Measurements from ENCODE around the gene TBC1D1.
A peak's percentile ranks its signal among the peaks of the same experiment; 100 is the strongest.

The TBC1D1 gene

GRCh38 chr4:37885496-37885895 lies 5.4 kb upstream of the TBC1D1 start:
- no peak for DNase-seq (ENCODE audit: low read depth in 2 of 2)

DNA sequence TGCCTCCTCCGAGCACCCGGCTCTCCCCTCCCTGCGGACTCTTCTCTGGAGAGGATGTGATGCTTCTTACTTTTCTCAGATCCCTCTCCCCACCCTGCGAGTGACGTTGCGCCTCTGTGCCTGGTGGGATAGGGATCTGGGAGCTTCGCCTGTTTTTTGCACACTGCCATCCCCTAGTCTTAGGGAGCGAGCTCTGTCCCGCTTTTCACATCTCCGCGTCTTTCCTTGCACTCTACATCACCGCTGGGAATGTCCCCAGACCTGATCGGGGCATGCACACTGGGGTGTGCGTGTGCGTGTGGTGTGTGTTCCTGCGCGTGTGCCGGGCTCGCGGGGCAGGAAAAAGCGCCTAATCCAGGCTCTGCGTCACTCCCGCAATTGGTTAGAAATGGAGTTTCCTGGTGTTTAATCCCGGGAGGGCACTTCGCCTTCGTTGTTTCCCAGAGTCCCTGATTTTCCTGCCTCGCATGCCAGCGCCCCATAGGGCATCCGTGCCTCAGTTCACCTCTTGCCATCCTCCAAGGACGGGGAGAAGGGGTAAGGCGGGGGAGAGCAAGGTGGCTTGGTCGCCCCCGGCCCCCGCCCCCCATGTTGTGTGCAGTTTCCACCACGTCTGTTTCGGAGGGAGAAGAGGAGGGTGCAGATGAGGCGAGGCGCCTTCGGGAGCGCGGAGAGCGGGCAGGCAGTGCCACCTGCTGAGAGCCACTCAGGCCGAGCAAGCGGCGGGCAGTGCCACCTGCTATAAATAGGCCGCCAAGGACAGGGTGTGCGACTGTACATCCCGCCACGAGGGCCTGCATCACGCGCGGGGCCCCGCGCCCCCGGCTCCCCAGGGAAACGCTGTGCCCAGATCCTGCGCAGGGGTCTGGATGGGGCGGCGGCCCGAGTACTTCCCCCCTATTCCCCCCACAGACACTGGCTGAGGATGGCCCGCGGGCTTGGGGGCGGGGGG lies 759 bp upstream of the TBC1D1 start:
- peak in 1 of 2 donors; percentile 23 for DNase-seq (ENCODE audit: low read depth in 2 of 2)

DNA sequence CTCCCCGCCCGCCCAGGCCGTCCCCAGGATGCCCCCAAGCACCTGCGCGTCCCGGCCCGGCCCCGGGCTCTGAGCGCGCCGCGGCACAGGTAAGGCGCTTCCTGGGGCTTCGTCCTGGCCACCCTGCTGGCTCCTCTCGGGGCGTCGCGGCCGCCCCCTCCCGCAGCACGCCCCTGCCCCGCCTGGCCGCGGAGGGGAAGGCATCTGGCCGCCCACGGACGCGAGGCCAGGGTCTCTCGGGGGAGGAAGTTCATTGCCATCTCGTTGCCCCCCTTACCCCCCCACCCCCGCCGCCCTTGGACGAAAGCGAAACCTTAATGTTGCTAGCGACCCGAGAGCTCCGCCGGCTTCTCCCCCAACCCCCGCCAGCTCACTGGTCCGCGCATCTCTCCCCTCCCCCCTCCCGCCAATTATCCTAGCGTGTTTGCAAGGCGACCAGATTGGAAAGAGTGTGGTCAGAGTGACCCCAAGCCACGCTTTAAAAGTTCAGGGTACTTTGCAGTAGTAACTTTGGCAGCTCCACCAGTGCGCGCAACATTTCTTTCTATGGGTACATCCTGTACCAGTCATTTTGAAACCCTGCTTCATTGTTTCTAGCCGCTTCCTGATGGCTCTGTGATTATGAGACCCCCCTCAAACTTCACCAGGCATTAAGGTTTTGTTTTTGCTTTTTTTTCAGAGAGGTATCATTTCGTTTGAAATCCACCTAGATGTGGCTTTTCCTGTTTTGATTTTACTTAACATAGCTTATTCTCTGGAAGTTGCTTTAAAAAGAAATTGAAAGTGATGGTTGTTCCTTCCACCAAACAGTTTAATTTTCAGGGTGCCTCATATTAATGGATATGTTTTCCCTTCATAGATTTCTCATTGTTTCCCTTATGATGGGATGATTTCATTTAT lies 626 bp downstream of the TBC1D1 start:
- DNase-seq (ENCODE audit: low read depth in 2 of 2) = peak; percentile 44 to 70

GRCh38 chr4:37892641-37893040 lies 1.8 kb downstream of the TBC1D1 start:
- DNase-seq (ENCODE audit: low read depth in 2 of 2) = peak; percentile 38 to 41

DNA sequence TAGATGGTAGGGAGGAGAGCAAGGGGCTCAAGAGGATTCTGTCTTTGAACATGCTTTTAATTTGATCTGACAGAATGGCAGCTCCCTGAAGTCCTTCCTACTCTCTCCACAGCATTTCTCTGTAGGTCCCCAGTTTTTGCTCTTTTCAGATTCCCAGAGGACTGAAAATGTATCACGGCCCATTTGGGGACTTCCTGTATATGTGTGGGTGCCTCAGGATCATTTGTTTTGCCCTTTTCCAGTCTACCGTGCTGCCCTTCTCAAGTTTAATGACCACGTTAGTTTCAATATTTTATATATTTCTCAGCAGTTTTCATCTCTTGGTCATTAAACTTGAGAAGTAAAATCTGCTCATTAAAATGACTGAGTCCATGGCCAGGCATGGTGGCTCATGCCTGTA lies 2.3 kb downstream of the TBC1D1 start:
- DNase-seq (ENCODE audit: low read depth in 2 of 2) = no peak

DNA sequence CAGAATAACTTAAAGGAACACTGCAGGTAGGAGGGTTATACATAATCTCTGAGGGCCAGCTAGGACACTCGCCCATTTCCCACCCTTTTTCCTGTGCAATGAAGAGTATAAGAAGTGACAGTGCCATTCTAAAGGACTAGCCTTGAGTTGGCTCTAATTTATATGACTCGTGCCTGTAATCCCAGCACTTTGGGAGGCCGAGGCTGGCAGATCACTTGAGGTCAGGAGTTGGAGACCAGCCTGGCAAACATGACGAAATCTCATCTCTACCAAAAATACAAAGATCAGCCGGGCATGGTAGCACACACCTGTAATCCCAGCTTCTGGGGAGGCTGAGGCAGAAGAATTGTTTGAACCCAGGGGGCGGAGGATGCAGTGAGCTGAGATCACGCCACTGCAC lies 4.4 kb downstream of the TBC1D1 start:
- DNase-seq (ENCODE audit: low read depth in 2 of 2) = no peak

GRCh38 chr4:37896206-37896860 lies 5.4 kb downstream of the TBC1D1 start:
- no peak for DNase-seq (ENCODE audit: low read depth in 2 of 2)

DNA sequence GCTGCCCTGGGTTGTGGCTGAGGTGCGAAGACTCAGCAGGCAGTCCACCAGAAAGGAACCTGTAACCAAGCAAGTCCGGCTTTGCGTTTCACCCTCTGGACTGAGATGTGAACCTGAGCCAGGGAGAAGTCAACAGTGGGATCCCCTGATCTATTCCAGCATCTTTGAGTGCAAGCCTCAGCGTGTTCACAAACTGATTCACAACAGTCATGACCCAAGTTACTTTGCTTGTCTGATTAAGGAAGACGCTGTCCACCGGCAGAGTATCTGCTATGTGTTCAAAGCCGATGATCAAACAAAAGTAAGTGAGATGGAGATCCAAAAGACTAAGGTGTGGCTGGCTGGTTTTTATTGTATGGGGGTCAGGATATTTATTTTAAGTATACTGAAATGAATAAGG lies 11.3 kb downstream of the TBC1D1 start:
- no peak for DNase-seq (ENCODE audit: low read depth in 2 of 2)

- DNase-seq (ENCODE audit: low read depth in 2 of 2) = no peak
Measured at GRCh38 chr4:37902738-37903693, 12.1 kb downstream of the TBC1D1 start.

DNA sequence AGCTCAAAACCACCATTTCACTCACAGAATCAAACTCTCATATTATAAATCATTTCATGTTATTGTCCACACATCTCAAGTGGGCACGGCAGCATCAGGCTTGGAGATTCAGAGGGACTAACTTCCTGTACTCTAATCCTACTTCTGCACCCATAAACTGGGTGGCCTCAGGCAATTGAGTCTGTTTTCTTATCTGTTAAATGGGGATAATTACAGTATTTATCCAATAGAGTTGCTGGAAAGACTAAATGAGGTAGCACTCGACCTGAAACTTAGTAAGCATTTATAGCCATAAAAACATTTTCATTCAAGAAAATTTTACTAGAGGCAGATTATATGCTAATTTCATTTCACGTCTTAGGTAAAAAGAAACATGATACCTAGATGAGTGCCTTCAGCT lies 13.0 kb downstream of the TBC1D1 start:
- no peak for DNase-seq (ENCODE audit: low read depth in 2 of 2)

GRCh38 chr4:37904824-37905223 lies 13.9 kb downstream of the TBC1D1 start:
- DNase-seq (ENCODE audit: low read depth in 2 of 2) = no peak

DNA sequence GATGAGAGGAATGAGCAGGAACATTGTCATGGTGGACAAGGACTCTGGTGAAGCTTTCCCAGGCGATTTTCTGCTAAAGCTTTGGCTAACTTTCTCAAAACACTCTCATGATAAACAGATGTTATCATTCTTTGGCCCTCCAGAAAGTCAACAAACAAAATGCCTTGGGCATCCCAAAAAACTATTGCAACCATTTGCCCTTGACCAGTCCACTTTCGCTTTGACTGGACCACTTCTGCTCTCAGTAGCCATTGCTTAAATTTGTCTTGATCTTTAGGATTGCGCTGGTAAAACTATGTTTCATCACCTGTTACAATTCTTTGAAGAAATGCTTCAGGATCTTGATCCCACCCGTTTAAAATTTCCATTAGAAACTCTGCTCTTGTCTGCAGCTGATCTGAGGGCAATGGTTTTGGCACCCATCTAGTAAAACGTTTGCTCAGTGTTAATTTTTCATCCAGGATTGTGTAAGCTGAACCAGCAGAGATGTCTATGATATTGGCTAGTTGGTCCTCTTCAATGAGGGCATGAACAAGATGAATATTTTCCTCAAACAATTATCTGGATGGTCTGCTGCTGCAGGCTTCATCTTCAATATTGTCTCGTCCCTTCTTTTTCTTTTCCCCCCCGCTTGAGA lies 14.8 kb downstream of the TBC1D1 start:
- no peak for DNase-seq (ENCODE audit: low read depth in 2 of 2)

GRCh38 chr4:37908488-37909331 lies 17.8 kb downstream of the TBC1D1 start:
- DNase-seq (ENCODE audit: low read depth in 2 of 2) = no peak

GRCh38 chr4:37909332-37910090 lies 18.6 kb downstream of the TBC1D1 start:
- DNase-seq (ENCODE audit: low read depth in 2 of 2) = no peak

- no peak for DNase-seq (ENCODE audit: low read depth in 2 of 2)
Measured at GRCh38 chr4:37910091-37910486, 19.2 kb downstream of the TBC1D1 start.

- no peak for DNase-seq (ENCODE audit: low read depth in 2 of 2)
Measured at GRCh38 chr4:37914539-37914938, 23.7 kb downstream of the TBC1D1 start.

DNA sequence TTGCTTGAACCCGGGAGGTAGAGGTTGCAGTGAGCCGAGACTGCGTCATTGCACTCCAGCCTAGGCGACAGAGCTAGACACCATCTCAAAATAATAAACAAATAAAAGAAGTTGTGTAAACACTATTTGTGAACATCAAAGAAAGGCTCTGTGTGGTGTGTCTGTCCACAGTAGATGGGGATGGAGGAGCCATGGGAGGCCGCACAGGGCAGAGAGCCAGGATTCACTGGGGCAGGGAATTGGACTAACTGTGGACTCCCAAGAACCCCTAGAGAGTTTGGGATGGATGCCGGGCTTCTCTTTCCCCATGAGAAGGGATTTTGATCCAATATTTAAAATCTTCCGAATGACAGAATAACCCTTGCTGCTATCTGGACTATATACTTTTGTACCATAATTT lies 26.5 kb downstream of the TBC1D1 start:
- DNase-seq (ENCODE audit: low read depth in 2 of 2) = no peak

DNA sequence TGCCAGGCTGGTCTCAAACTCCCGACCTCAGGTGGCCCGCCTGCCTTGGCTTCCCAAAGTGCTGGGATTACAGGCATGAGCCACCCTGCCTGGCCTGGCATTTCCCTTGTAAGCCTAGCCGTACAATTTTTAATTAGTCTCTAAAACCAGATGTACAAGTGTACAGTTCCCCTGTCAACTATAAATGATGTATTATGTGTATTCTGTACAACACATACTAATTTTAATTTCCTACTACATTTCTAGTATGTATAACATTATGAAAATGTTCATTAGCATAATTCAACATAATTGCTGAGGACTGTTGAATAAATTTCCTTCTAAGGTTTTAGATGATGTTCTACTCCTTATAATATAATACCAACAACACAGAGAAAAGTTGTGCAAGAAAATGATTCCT lies 27.8 kb downstream of the TBC1D1 start:
- DNase-seq (ENCODE audit: low read depth in 2 of 2) = no peak

DNA sequence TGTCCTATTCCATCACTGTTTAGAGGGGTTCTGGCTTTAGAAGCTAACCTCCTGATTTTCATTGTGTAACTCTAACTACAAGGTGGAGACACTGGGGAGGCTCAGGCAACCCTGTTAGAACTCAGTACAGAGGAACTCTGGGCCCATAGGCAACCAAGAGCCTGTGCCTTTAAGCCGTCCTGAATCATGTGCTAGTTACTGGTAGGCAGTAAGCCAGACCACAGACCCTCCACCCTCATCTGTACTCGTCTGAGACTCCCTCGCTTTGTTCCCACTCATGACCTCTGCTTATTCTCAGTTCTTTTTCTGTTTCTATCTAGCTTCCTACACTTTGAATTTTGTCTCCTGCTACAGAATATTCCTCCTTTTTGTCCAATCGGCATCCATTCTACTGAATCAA lies 31.4 kb downstream of the TBC1D1 start:
- no peak for DNase-seq (ENCODE audit: low read depth in 2 of 2)

All from stimulated activated CD8-positive, alpha-beta memory T cell treated with anti-CD3 and anti-CD28 coated beads, Interleukin-7, amount 100 ng/mL, for 4 hours (primary cell).